Kidney epithelial cell (primary cell): ENCODE data around the gene ILDR1. TPM values are rescaled to one million over a fixed set of nuclear protein-coding genes. Genes with fewer than 3 reads are reported as not detected.

ENCODE experiments used
- DNase-seq: peaks from one replicate; pipeline ENCODE4 v3.0.0-alpha.2; 2010; ENCODE audit warnings: low read depth
- H3K27me3 ChIP-seq: 2 replicates; pipeline ENCODE4 v1.6.0; 2011; ENCODE audit warnings: low read length; ENCODE audit not compliant: control insufficient read depth, insufficient read depth
- H3K36me3 ChIP-seq: 2 replicates; pipeline ENCODE4 v1.5.1; 2011; ENCODE audit warnings: low read length; ENCODE audit not compliant: control insufficient read depth, insufficient read depth
- H3K4me3 ChIP-seq: 2 replicates; pipeline ENCODE4 v1.5.1; 2011; ENCODE audit warnings: low read depth, mild to moderate bottlenecking, control low read depth, low read length
- total RNA-seq: library from RNA; depleted of rRNA; stranded (reverse); fragments of >200 nt; gene quantifications from 2 replicates; pipeline ENCODE4 v1.2.3, GENCODE V29; 2015
- TF ChIP-seq, protein P1 (sequence below): IDR thresholded peaks from 2 replicates; pipeline ENCODE4 v1.5.1; 2011; ENCODE audit warnings: mild to moderate bottlenecking, moderate library complexity, low read length, control low read depth, inconsistent platforms; ENCODE audit not compliant: insufficient read depth, poor library complexity, severe bottlenecking

ILDR1 gene
- total RNA-seq, 1 donor from 2014 or later, result 3.7 TPM

- no peak for DNase-seq
- TF ChIP-seq, protein P1, sequence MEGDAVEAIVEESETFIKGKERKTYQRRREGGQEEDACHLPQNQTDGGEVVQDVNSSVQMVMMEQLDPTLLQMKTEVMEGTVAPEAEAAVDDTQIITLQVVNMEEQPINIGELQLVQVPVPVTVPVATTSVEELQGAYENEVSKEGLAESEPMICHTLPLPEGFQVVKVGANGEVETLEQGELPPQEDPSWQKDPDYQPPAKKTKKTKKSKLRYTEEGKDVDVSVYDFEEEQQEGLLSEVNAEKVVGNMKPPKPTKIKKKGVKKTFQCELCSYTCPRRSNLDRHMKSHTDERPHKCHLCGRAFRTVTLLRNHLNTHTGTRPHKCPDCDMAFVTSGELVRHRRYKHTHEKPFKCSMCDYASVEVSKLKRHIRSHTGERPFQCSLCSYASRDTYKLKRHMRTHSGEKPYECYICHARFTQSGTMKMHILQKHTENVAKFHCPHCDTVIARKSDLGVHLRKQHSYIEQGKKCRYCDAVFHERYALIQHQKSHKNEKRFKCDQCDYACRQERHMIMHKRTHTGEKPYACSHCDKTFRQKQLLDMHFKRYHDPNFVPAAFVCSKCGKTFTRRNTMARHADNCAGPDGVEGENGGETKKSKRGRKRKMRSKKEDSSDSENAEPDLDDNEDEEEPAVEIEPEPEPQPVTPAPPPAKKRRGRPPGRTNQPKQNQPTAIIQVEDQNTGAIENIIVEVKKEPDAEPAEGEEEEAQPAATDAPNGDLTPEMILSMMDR, result no peak
These were observed 1.4 kb upstream of the ILDR1 start for GRCh38 chr3:122023335-122023910.

GRCh38 chr3:122021037-122021436 is 1.0 kb downstream of the ILDR1 start:
- Histone ChIP-seq H3K27me3 (no peaks in the 10 kb centered on the region), H3K4me3 (no peak overlapping the region), H3K36me3 (no peaks in the 10 kb centered on the region)
- TF ChIP-seq, protein P1, result no peak
- DNase-seq, result no peak

More at GRCh38 chr3:122023335-122023910, 1.4 kb upstream of the ILDR1 start:
- Histone ChIP-seq H3K4me3 (no peak overlapping the region), H3K27me3 (no peaks in the 10 kb centered on the region), H3K36me3 (no peaks in the 10 kb centered on the region)

DNA sequence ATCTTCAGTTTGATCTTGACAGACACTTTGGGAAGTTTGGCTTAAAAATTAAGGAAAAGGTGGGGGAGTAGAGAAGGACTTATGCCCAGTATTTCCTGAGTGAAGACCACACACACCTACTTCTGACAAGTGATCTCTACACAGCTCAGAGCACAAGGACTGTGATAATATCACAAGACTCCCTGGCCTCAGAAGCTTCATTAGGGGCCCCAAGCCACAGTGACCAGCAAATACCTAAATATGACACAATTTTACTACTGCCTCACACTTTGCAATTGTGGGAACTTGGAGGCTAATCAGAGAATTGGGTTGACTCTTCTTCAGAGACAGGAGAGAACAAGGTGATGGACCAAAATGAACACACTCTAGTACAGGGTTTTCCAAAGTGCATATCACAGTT is 2.6 kb downstream of the ILDR1 start:
- Histone ChIP-seq H3K36me3 (no peaks in the 10 kb centered on the region), H3K27me3 (no peaks in the 10 kb centered on the region), H3K4me3 (no peak overlapping the region)
- TF ChIP-seq, protein P1, result no peak
- no peak for DNase-seq

- TF ChIP-seq, protein P1, result no peak
- no peaks in the 10 kb centered on the region for H3K36me3 ChIP-seq
- H3K27me3 ChIP-seq, result no peaks in the 10 kb centered on the region
- no peak for DNase-seq
- no peak overlapping the region for H3K4me3 ChIP-seq
These were observed 7.3 kb downstream of the ILDR1 start for GRCh38 chr3:122014741-122015140.

DNA sequence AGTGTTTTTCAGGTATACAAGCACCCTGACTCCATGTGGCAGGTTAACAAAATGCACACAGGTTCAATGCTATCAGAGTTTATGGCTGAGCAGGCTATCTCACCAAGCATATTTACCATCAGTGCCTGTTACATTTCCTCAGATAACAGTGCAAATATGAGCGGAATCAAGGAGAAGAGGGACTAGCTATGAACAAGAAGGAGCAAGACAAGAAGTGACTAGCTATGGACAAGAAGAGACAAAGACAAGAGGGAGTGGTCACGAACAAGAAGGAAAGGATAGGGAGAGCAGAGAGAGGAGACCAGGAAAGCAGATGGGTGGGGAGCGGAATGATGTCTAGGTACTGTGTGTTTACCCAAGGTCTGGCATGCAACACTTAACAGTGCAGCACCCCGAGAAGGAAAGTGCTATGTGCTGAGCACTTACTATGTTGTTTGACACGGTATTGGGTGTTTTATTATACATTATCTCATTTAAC is 8.6 kb downstream of the ILDR1 start:
- no peak for DNase-seq
- TF ChIP-seq, protein P1, result no peak
- H3K4me3 ChIP-seq, result no peak overlapping the region
- no peaks in the 10 kb centered on the region for H3K27me3 ChIP-seq
- no peaks in the 10 kb centered on the region for H3K36me3 ChIP-seq

DNA sequence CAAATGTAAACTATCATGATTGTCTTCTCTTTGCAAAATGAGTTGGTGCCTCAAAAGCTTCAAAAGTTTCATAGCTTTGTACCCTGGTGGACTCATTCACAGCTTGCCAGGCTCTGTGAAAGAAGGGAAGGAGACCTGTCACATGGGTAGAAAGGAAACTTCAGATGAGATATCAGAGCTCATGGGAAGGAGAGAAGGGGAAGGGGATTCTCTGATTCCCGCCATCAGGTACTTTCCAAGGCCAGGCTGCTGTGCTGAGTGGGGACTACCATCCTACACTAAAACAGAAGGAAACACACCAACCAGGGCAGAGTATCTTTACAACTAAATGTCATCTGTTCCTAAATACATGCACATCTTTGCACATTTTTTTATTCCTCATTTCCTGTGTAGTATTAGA is 9.2 kb downstream of the ILDR1 start:
- Histone ChIP-seq H3K4me3 (no peak overlapping the region), H3K36me3 (no peaks in the 10 kb centered on the region), H3K27me3 (no peaks in the 10 kb centered on the region)
- DNase-seq, result no peak
- TF ChIP-seq, protein P1, result no peak
